Measurements from ENCODE around the gene ZNF618.

GRCh38 chr9:114003351-114003750, 127.2 kb downstream of the ZNF618 start:
- TF ChIP-seq CTCF (IDR thresholded peaks at IDR 0.05): no peak
- TF ChIP-seq TCF7L2 (IDR thresholded peaks at IDR 0.05; ENCODE audit: low read depth, low read length): no peak
- no peak for TF ChIP-seq POLR2AphosphoS5 (IDR thresholded peaks at IDR 0.05; ENCODE audit: low read depth, low read length)
- TF ChIP-seq, protein P1, sequence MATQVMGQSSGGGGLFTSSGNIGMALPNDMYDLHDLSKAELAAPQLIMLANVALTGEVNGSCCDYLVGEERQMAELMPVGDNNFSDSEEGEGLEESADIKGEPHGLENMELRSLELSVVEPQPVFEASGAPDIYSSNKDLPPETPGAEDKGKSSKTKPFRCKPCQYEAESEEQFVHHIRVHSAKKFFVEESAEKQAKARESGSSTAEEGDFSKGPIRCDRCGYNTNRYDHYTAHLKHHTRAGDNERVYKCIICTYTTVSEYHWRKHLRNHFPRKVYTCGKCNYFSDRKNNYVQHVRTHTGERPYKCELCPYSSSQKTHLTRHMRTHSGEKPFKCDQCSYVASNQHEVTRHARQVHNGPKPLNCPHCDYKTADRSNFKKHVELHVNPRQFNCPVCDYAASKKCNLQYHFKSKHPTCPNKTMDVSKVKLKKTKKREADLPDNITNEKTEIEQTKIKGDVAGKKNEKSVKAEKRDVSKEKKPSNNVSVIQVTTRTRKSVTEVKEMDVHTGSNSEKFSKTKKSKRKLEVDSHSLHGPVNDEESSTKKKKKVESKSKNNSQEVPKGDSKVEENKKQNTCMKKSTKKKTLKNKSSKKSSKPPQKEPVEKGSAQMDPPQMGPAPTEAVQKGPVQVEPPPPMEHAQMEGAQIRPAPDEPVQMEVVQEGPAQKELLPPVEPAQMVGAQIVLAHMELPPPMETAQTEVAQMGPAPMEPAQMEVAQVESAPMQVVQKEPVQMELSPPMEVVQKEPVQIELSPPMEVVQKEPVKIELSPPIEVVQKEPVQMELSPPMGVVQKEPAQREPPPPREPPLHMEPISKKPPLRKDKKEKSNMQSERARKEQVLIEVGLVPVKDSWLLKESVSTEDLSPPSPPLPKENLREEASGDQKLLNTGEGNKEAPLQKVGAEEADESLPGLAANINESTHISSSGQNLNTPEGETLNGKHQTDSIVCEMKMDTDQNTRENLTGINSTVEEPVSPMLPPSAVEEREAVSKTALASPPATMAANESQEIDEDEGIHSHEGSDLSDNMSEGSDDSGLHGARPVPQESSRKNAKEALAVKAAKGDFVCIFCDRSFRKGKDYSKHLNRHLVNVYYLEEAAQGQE (IDR thresholded peaks at IDR 0.05; ENCODE audit: insufficient read depth in 1 of 2, low read depth in 2 of 2, low read length in 1 of 2): no peak
- no peak for TF ChIP-seq SIN3A (IDR thresholded peaks at IDR 0.05; ENCODE audit: borderline replicate concordance, insufficient read depth, low read depth, low read length)

Data from Panc1 (cell line).